ENCODE results near the gene MLEC. TPM values are rescaled to one million over a fixed set of nuclear protein-coding genes. Genes with fewer than 3 reads are reported as not detected.

MLEC gene
- total RNA-seq, 1 donor from 2014 or later, result 98.1 TPM

GRCh38 chr12:120741476-120742421 lies 54.8 kb downstream of the MLEC start:
- DNase-seq (no peak), ATAC-seq (no peak)
- Histone ChIP-seq H3K36me3 (peaks cover 21% of the 10 kb centered on the region), H3K27ac (no peak overlapping the region), H3K9me3 (no peaks in the 10 kb centered on the region), H3K4me1 (no peaks in the 10 kb centered on the region), H3K4me3 (no peak overlapping the region), H3K27me3 (ENCODE audit: low read depth) (no peaks in the 10 kb centered on the region)
- intact Hi-C loops (cut with DNase I), result no loop called here
- TF ChIP-seq CTCF (IDR thresholded peaks at IDR 0.05), result no peak

DNA sequence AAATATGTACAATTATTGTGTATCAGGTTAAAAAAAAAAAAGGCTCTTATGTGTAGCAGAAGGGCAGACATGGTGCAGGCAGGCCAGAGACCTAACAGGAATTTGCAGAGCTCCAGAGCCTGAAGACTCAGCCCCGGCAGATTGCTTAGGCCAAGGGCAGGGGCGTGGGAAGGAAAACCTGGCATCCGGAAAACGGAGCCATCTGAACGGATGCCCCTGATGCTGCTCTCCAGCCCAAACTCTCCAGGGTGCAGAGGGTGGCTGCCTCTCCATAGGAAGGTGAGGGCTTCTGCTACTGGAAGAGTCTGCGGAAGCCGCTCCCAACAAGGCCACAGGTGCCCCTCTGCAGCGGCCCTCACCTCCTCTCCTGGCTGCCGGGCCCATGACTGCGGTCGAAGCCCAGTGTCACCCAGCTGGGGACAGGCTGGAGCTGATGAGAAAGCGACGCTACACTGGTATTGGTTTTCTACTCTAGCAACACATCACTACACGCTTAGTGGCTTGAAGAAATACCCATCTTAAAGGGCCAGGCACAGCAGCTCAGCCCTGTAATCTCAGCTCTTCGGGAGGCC lies 58.1 kb downstream of the MLEC start:
- Histone ChIP-seq H3K27ac (no peak overlapping the region), H3K27me3 (ENCODE audit: low read depth) (no peaks in the 10 kb centered on the region), H3K4me1 (no peaks in the 10 kb centered on the region), H3K9me3 (no peaks in the 10 kb centered on the region), H3K4me3 (no peak overlapping the region), H3K36me3 (no peaks in the 10 kb centered on the region)
- intact Hi-C loops (cut with DNase I), result no loop called here
- DNase-seq, result no peak
- no peak for TF ChIP-seq CTCF (IDR thresholded peaks at IDR 0.05)
- ATAC-seq, result no peak

GRCh38 chr12:120748242-120748641 lies 61.3 kb downstream of the MLEC start:
- intact Hi-C loops (cut with DNase I), result no loop called here

GRCh38 chr12:120749256-120749655 lies 62.3 kb downstream of the MLEC start:
- no peak for TF ChIP-seq CTCF (IDR thresholded peaks at IDR 0.05)
- Histone ChIP-seq H3K9me3 (no peaks in the 10 kb centered on the region), H3K27ac (no peak overlapping the region), H3K4me3 (no peak overlapping the region), H3K36me3 (no peaks in the 10 kb centered on the region), H3K27me3 (ENCODE audit: low read depth) (no peaks in the 10 kb centered on the region), H3K4me1 (no peaks in the 10 kb centered on the region)
- DNase-seq (no peak), ATAC-seq (no peak)
- intact Hi-C loops (cut with DNase I), result no loop called here

More at GRCh38 chr12:120748242-120748641, 61.3 kb downstream of the MLEC start:
- Histone ChIP-seq H3K36me3 (no peaks in the 10 kb centered on the region), H3K27ac (no peak overlapping the region), H3K27me3 (ENCODE audit: low read depth) (no peaks in the 10 kb centered on the region), H3K9me3 (no peaks in the 10 kb centered on the region), H3K4me1 (no peaks in the 10 kb centered on the region), H3K4me3 (no peak overlapping the region)
- no peak for DNase-seq
- no peak for TF ChIP-seq CTCF (IDR thresholded peaks at IDR 0.05)
- no peak for ATAC-seq

DNA sequence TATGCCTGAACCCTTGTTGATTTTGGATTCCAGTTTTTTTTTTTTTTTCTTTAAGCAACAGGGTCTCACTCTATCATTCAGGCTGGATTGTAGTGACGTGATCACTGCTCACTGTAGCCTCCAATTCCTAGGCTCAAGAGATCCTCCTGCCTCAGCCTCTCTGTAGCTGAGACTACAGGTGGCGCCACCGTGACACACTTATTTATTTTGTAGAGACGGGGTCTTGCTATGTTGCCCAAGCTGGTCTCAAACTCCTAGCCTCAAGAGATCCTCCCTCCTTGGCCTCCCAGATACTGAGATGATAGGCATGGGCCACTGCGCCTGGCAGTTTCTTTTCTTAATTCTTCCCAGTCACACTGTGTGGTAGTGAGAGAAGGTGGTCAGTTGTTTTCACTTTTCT lies 63.9 kb downstream of the MLEC start:
- no peaks in the 10 kb centered on the region for H3K4me1 ChIP-seq
- no peak for TF ChIP-seq CTCF (IDR thresholded peaks at IDR 0.05)
- ATAC-seq (no peak), DNase-seq (no peak)
- H3K27me3 ChIP-seq (ENCODE audit: low read depth), result no peaks in the 10 kb centered on the region
- no peaks in the 10 kb centered on the region for H3K36me3 ChIP-seq
- intact Hi-C loops (cut with DNase I), result no loop called here
- no peak overlapping the region for H3K4me3 ChIP-seq
- H3K9me3 ChIP-seq, result no peaks in the 10 kb centered on the region
- no peak overlapping the region for H3K27ac ChIP-seq

All from lower lobe of right lung (tissue), 2 donors.